DND-41 (cell line): ENCODE results near the gene DUSP11.

Experiments used
- EZH2 ChIP-seq: IDR thresholded peaks from 3 replicates; pipeline ENCODE4 v1.6.1; 2012; ENCODE audit warnings: borderline replicate concordance, low read depth, mild to moderate bottlenecking, moderate library complexity, low read length, inconsistent platforms; ENCODE audit not compliant: severe bottlenecking
- TF ChIP-seq, protein P1 (sequence below): IDR thresholded peaks from 2 replicates; pipeline ENCODE4 v1.5.1; 2012; ENCODE audit warnings: borderline replicate concordance, low read length, moderate library complexity, mild to moderate bottlenecking; ENCODE audit not compliant: poor library complexity, severe bottlenecking; ENCODE audit errors: extremely low read depth

DNA sequence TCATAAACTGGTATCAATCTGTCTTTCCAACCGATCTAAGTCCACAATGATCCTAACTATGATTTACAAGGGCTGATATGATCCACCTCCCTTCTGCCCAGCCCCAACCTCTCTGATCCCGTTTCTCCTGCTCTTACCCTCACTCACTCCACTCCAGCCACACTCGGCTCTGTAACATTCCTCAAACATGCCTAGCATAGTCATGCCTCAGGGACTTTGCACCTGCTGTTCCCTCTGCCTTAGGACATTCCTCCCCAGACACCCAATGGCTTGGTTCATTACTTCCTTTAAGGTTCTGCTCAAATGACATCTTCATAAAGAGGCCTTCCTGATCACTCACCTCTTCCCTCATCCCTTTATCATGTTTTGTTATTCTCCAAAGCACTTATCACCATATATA is 9.2 kb downstream of the DUSP11 start:
- TF ChIP-seq EZH2, result no peak
- TF ChIP-seq, protein P1, sequence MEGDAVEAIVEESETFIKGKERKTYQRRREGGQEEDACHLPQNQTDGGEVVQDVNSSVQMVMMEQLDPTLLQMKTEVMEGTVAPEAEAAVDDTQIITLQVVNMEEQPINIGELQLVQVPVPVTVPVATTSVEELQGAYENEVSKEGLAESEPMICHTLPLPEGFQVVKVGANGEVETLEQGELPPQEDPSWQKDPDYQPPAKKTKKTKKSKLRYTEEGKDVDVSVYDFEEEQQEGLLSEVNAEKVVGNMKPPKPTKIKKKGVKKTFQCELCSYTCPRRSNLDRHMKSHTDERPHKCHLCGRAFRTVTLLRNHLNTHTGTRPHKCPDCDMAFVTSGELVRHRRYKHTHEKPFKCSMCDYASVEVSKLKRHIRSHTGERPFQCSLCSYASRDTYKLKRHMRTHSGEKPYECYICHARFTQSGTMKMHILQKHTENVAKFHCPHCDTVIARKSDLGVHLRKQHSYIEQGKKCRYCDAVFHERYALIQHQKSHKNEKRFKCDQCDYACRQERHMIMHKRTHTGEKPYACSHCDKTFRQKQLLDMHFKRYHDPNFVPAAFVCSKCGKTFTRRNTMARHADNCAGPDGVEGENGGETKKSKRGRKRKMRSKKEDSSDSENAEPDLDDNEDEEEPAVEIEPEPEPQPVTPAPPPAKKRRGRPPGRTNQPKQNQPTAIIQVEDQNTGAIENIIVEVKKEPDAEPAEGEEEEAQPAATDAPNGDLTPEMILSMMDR, result no peak
